Upper lobe of right lung (tissue), 1 donor: Measurements from ENCODE around the gene TLCD5. TPM values are rescaled to one million over a fixed set of nuclear protein-coding genes. Genes with fewer than 3 reads are reported as not detected.

Source experiments
- ATAC-seq: fragments of 200-7000 bp; cut with Tn5 transposase; one replicate; pipeline ENCODE4 v1.9.1; 2020; ENCODE audit warnings: mild to moderate bottlenecking, moderate library complexity
- DNase-seq: peaks from one replicate; pipeline ENCODE4 v3.0.0-alpha.2; 2020
- H3K27ac ChIP-seq: fragments of 200-600 bp; one replicate; pipeline ENCODE4 v1.8.0; 2022
- H3K27me3 ChIP-seq: fragments of 200-600 bp; one replicate; pipeline ENCODE4 v1.8.0; 2022; ENCODE audit warnings: mild to moderate bottlenecking
- H3K36me3 ChIP-seq: fragments of 200-600 bp; one replicate; pipeline ENCODE4 v1.8.0; 2022
- H3K4me1 ChIP-seq: fragments of 200-600 bp; one replicate; pipeline ENCODE4 v1.8.0; 2022
- H3K4me3 ChIP-seq: fragments of 200-600 bp; one replicate; pipeline ENCODE4 v1.8.0; 2022; ENCODE audit warnings: mild to moderate bottlenecking
- H3K9me3 ChIP-seq: fragments of 200-600 bp; one replicate; pipeline ENCODE4 v1.8.0; 2022
- CTCF ChIP-seq: fragments of 200-600 bp; IDR thresholded peaks from one replicate; pipeline ENCODE4 v1.8.0; 2022; ENCODE audit warnings: antibody characterized with exemption
- intact Hi-C: fragments of 100-400 bp; cut with DNase I; formaldehyde crosslinking; loops from one replicate; pipeline ENCODE4 v1.11.0; 2022
- total RNA-seq: library from RNA; stranded (reverse); fragmentation: NEBNext Ultra II Directional; extraction: Animal tissue kit (Norgen Biotek cat#: 25700); gene quantifications from one replicate; pipeline ENCODE4 v1.2.1, GENCODE V29; 2021
- donor health status: DM: no; HTN: yes; CAD: no; lungs with severe emphysema.

The TLCD5 gene
- total RNA-seq, 1 donor from 2014 or later, result 4.2 TPM

GRCh38 chr11:120342678-120343077, 17.6 kb downstream of the TLCD5 start:
- DNase-seq (no peak), ATAC-seq (no peak)
- no peak for TF ChIP-seq CTCF
- Histone ChIP-seq H3K27ac (no peak overlapping the region), H3K9me3 (no peaks in the 10 kb centered on the region), H3K36me3 (no peaks in the 10 kb centered on the region), H3K4me1 (peaks cover 42% of the 10 kb centered on the region), H3K4me3 (no peak overlapping the region), H3K27me3 (no peaks in the 10 kb centered on the region)
- intact Hi-C loops, result no loop called here

- Histone ChIP-seq H3K4me1 (peaks cover 42% of the 10 kb centered on the region), H3K4me3 (no peak overlapping the region), H3K27ac (no peak overlapping the region), H3K27me3 (no peaks in the 10 kb centered on the region), H3K36me3 (no peaks in the 10 kb centered on the region), H3K9me3 (no peaks in the 10 kb centered on the region)
- intact Hi-C loops, result no loop called here
- no peak for DNase-seq
- TF ChIP-seq CTCF, result no peak
- ATAC-seq, result peak; percentile 43
These were observed 18.3 kb downstream of the TLCD5 start for GRCh38 chr11:120343429-120343828.

GRCh38 chr11:120344302-120345004, 19.4 kb downstream of the TLCD5 start:
- intact Hi-C loops, result no loop called here
- ATAC-seq (peak; percentile 85), DNase-seq (no peak)
- H3K4me3 ChIP-seq, result no peak overlapping the region
- H3K27me3 ChIP-seq, result no peaks in the 10 kb centered on the region
- no peaks in the 10 kb centered on the region for H3K9me3 ChIP-seq
- no peak overlapping the region for H3K27ac ChIP-seq
- H3K4me1 ChIP-seq, result peaks cover 42% of the 10 kb centered on the region
- TF ChIP-seq CTCF, result no peak
- H3K36me3 ChIP-seq, result no peaks in the 10 kb centered on the region

- TF ChIP-seq CTCF, result no peak
- Histone ChIP-seq H3K4me1 (peaks cover 33% of the 10 kb centered on the region), H3K36me3 (no peaks in the 10 kb centered on the region), H3K9me3 (no peaks in the 10 kb centered on the region), H3K4me3 (no peak overlapping the region), H3K27ac (no peak overlapping the region), H3K27me3 (no peaks in the 10 kb centered on the region)
- no peak for ATAC-seq
- DNase-seq, result no peak
- intact Hi-C loops, result no loop called here
These were observed 21.1 kb downstream of the TLCD5 start for GRCh38 chr11:120346233-120346632.

GRCh38 chr11:120350637-120351036, 25.5 kb downstream of the TLCD5 start:
- no peaks in the 10 kb centered on the region for H3K9me3 ChIP-seq
- no peak overlapping the region for H3K27ac ChIP-seq
- ATAC-seq (no peak), DNase-seq (no peak)
- H3K27me3 ChIP-seq, result no peaks in the 10 kb centered on the region
- no peak for TF ChIP-seq CTCF
- intact Hi-C loops, result no loop called here
- H3K4me1 ChIP-seq, result peaks cover 17% of the 10 kb centered on the region
- H3K36me3 ChIP-seq, result no peaks in the 10 kb centered on the region
- H3K4me3 ChIP-seq, result no peak overlapping the region

GRCh38 chr11:120352405-120352804, 27.3 kb downstream of the TLCD5 start:
- ATAC-seq (no peak), DNase-seq (no peak)
- peaks cover 6% of the 10 kb centered on the region for H3K4me1 ChIP-seq
- TF ChIP-seq CTCF, result no peak
- H3K36me3 ChIP-seq, result no peaks in the 10 kb centered on the region
- no peaks in the 10 kb centered on the region for H3K9me3 ChIP-seq
- H3K4me3 ChIP-seq, result no peak overlapping the region
- H3K27me3 ChIP-seq, result no peaks in the 10 kb centered on the region
- intact Hi-C loops, result no loop called here
- no peak overlapping the region for H3K27ac ChIP-seq
